Vagina (tissue), 2 donors: ENCODE results near the gene DGCR8.

Experiments used
- CTCF ChIP-seq, 3 experiments: fragments of 450-650 bp in 2 of 3; fragments of 200-600 bp in 1 of 3; sonication (generic) in 1 of 3; IDR thresholded peaks; one replicate each; pipeline ENCODE4 v1.5.1; 2017 to 2019; ENCODE audit warnings: antibody characterized with exemption in 3 of 3, mild to moderate bottlenecking in 2 of 3, moderate library complexity in 2 of 3
- POLR2A ChIP-seq, 2 donors: fragments of 450-650 bp; IDR thresholded peaks; one replicate each; pipeline ENCODE4 v1.6.1; 2017; ENCODE audit warnings: antibody characterized with exemption in 2 of 2, mild to moderate bottlenecking in 2 of 2, moderate library complexity in 2 of 2
- POLR2AphosphoS5 ChIP-seq, 2 donors: sonication (generic); formaldehyde crosslinking; IDR thresholded peaks; one replicate each; pipeline ENCODE4 v1.9.0; 2017; ENCODE audit warnings: antibody characterized with exemption in 2 of 2, mild to moderate bottlenecking in 2 of 2, low read depth in 1 of 2; ENCODE audit not compliant: insufficient read depth in 1 of 2

GRCh38 chr22:20053407-20054033 is 26.5 kb upstream of the DGCR8 start:
- TF ChIP-seq CTCF (IDR thresholded peaks at IDR 0.05), result no peak
- no peak for TF ChIP-seq POLR2AphosphoS5 (IDR thresholded peaks at IDR 0.05; ENCODE audit: insufficient read depth in 1 of 2, low read depth in 1 of 2)
- TF ChIP-seq POLR2A (IDR thresholded peaks at IDR 0.05), result no peak
